SU-DHL-6 (cell line): Measurements from ENCODE around the gene SPRR5.

ENCODE experiments used
- CTCF ChIP-seq: fragments of 200-600 bp; sonication (generic); IDR thresholded peaks from one replicate; pipeline ENCODE4 v1.5.1; 2017; ENCODE audit warnings: antibody characterized with exemption, mild to moderate bottlenecking, low read length, moderate library complexity; ENCODE audit not compliant: insufficient read depth, poor library complexity, severe bottlenecking
- EZH2phosphoT487 ChIP-seq: fragments of 200-600 bp; sonication (generic), shearing (Covaris generic); conservative IDR thresholded peaks from 2 replicates; pipeline ENCODE4 v1.6.1; 2018; ENCODE audit warnings: mild to moderate bottlenecking, antibody characterized with exemption, low read length, moderate library complexity, mixed read lengths

- TF ChIP-seq CTCF: no peak
- TF ChIP-seq EZH2phosphoT487: no peak
These were observed 22.8 kb upstream of the SPRR5 start for GRCh38 chr1:152924191-152924590.
